GM23248 (cell line): ENCODE results near the gene SLC25A28. TPM values are rescaled to one million over a fixed set of nuclear protein-coding genes. Genes with fewer than 3 reads are reported as not detected.
"Not testable (repeated sequence)": the region's sequence is repeated elsewhere in the genome, so short reads cannot be mapped to it uniquely, and the experiment has no call there.

Experiments used
- DNase-seq: peaks from one replicate; pipeline ENCODE4 v3.0.0-alpha.2; 2015
- H2AFZ ChIP-seq: fragments of 200-600 bp; sonication (generic); 2 replicates; pipeline ENCODE4 v1.6.1; 2016; ENCODE audit warnings: antibody characterized with exemption
- H3F3A ChIP-seq: fragments of 200-600 bp; sonication (generic); 2 replicates; pipeline ENCODE4 v1.6.1; 2016; ENCODE audit warnings: mild to moderate bottlenecking, antibody characterized with exemption, mixed run types; ENCODE audit not compliant: insufficient read depth
- H3K27ac ChIP-seq: fragments of 200-600 bp; sonication (generic); 2 replicates; pipeline ENCODE4 v1.5.1; 2016; ENCODE audit warnings: mild to moderate bottlenecking
- H3K27me3 ChIP-seq: fragments of 200-600 bp; sonication (generic); replicated peaks from 2 replicates; pipeline ENCODE4 v1.6.1; 2016; ENCODE audit warnings: mild to moderate bottlenecking; ENCODE audit not compliant: insufficient read depth
- H3K36me3 ChIP-seq: fragments of 200-600 bp; sonication (generic); 2 replicates; pipeline ENCODE4 v1.6.1; 2016; ENCODE audit warnings: low read depth, mild to moderate bottlenecking
- H3K4me1 ChIP-seq: fragments of 200-600 bp; sonication (generic); 2 replicates; pipeline ENCODE4 v1.6.1; 2016; ENCODE audit warnings: mild to moderate bottlenecking; ENCODE audit not compliant: insufficient read depth
- H3K4me2 ChIP-seq: fragments of 200-600 bp; sonication (generic); one replicate; pipeline ENCODE4 v1.6.1; 2016; ENCODE audit warnings: mild to moderate bottlenecking; ENCODE audit not compliant: unreplicated experiment
- H3K4me3 ChIP-seq: fragments of 200-600 bp; sonication (generic); 2 replicates; pipeline ENCODE4 v1.5.1; 2016; ENCODE audit warnings: mild to moderate bottlenecking
- H3K79me2 ChIP-seq: fragments of 200-600 bp; sonication (generic); 2 replicates; pipeline ENCODE4 v1.6.1; 2016; ENCODE audit warnings: mild to moderate bottlenecking; ENCODE audit not compliant: insufficient read depth
- H3K9ac ChIP-seq: fragments of 200-600 bp; sonication (generic); 2 replicates; pipeline ENCODE4 v1.6.1; 2016; ENCODE audit warnings: mild to moderate bottlenecking
- H3K9me2 ChIP-seq: fragments of 200-600 bp; sonication (generic); 2 replicates; pipeline ENCODE4 v1.6.1; 2016; ENCODE audit warnings: mixed run types, mild to moderate bottlenecking, moderate library complexity; ENCODE audit not compliant: insufficient read depth
- H3K9me3 ChIP-seq: fragments of 200-600 bp; sonication (generic); one replicate; pipeline ENCODE4 v1.6.1; 2017; ENCODE audit warnings: low read depth
- H4K20me1 ChIP-seq: fragments of 200-600 bp; sonication (generic); 2 replicates; pipeline ENCODE4 v1.6.0; 2016; ENCODE audit not compliant: insufficient read depth
- EZH2 ChIP-seq: fragments of 200-600 bp; sonication (generic); IDR thresholded peaks from 2 replicates; pipeline ENCODE4 v1.6.1; 2018; ENCODE audit warnings: antibody characterized with exemption, mild to moderate bottlenecking; ENCODE audit not compliant: insufficient read depth, poor library complexity, severe bottlenecking
- EZH2phosphoT487 ChIP-seq: fragments of 200-600 bp; sonication (generic); IDR thresholded peaks from 2 replicates; pipeline ENCODE4 v1.6.1; 2018; ENCODE audit warnings: antibody characterized with exemption, moderate library complexity, mild to moderate bottlenecking, low read depth; ENCODE audit not compliant: insufficient read depth
- WGBS, 2 experiments: methylation state at CpG; one replicate each; pipeline ENCODE4 v1.1.6; 2015 to 2017; ENCODE audit warnings: low lambda C conversion rate in 2 of 2, low coverage in 1 of 2; ENCODE audit errors: missing lambda C conversion rate in 2 of 2; 5-methylcytosine and 5-hydroxymethylcytosine counted together
- in situ Hi-C: fragments of 300-500 bp; cut with MboI; formaldehyde crosslinking; loops from 2 replicates; pipeline ENCODE4 v1.15.0; 2020
- polyA plus RNA-seq: library from polyadenylated mRNA; unstranded; fragments of >200 nt; fragmentation: Nextera tagmentation; extraction: Ambion mirVana; gene quantifications from 2 replicates; pipeline ENCODE4 v1.2.1, GENCODE V29; 2016
- total RNA-seq: library from RNA; depleted of rRNA; stranded (reverse); fragments of >200 nt; shearing (Covaris generic); gene quantifications from 2 replicates; pipeline ENCODE4 v1.2.3, GENCODE V29; 2014

Gene SLC25A28
- total and polyA plus RNA-seq, 2 experiments from 2014 or later = 12.6 to 22.8 TPM

- Histone ChIP-seq H3K4me2 (no peak overlapping the region), H3F3A (peaks cover 7% of the 10 kb centered on the region), H3K9me3 (no peaks in the 10 kb centered on the region), H3K9me2 (no peaks in the 10 kb centered on the region), H4K20me1 (no peaks in the 10 kb centered on the region), H3K27me3 (no peaks in the 10 kb centered on the region), H3K4me1 (peaks cover 13% of the 10 kb centered on the region), H3K4me3 (no peak overlapping the region), H3K36me3 (no peaks in the 10 kb centered on the region), H3K9ac (peak overlapping the region; percentile 5; the same call in 1 of the 2 replicates), H2AFZ (peak overlapping the region; percentile 34; the same call in 1 of the 2 replicates), H3K27ac (peak overlapping the region; percentile 57), H3K79me2 (no peaks in the 10 kb centered on the region)
- 34 to 38% methylated on average over 2 of the region's 2 CpGs for WGBS, 2 experiments
- TF ChIP-seq EZH2phosphoT487 (no peak), EZH2 (no peak)
- peak; percentile 81 for DNase-seq
- in situ Hi-C loops = loop anchor here (10.0 kb wide), 1 partner anchor 84 kb away; no protein-coding TSS in a partner anchor
Observed at GRCh38 chr10:99630433-99630832, 10.2 kb upstream of the SLC25A28 start.

- DNase-seq = no peak
- Histone ChIP-seq H3K4me2 (no peak overlapping the region), H3K36me3 (no peaks in the 10 kb centered on the region), H3F3A (peaks cover 7% of the 10 kb centered on the region), H4K20me1 (no peaks in the 10 kb centered on the region), H2AFZ (no peak overlapping the region), H3K9ac (no peak overlapping the region), H3K27me3 (no peaks in the 10 kb centered on the region), H3K9me3 (no peaks in the 10 kb centered on the region), H3K4me1 (peaks cover 13% of the 10 kb centered on the region), H3K9me2 (no peaks in the 10 kb centered on the region), H3K27ac (no peak overlapping the region), H3K79me2 (no peaks in the 10 kb centered on the region), H3K4me3 (no peak overlapping the region)
- WGBS, 2 experiments = 65 to 67% methylated on average over 3 of the region's 3 CpGs
- TF ChIP-seq EZH2 = no peak
- no peak for TF ChIP-seq EZH2phosphoT487
- in situ Hi-C loops = no loop called here
Observed at GRCh38 chr10:99629625-99629978, 9.4 kb upstream of the SLC25A28 start.

- no peaks in the 10 kb centered on the region for H3K27me3 ChIP-seq
- no peak overlapping the region for H2AFZ ChIP-seq
- DNase-seq = no peak
- H4K20me1 ChIP-seq = no peaks in the 10 kb centered on the region
- no peak for TF ChIP-seq EZH2phosphoT487
- TF ChIP-seq EZH2 = no peak
- H3K9me2 ChIP-seq = no peaks in the 10 kb centered on the region
- no peaks in the 10 kb centered on the region for H3K9me3 ChIP-seq
- no peak overlapping the region for H3K4me2 ChIP-seq
- H3K4me3 ChIP-seq = no peak overlapping the region
- in situ Hi-C loops = no loop called here
- no peak overlapping the region for H3K9ac ChIP-seq
- no peaks in the 10 kb centered on the region for H3K36me3 ChIP-seq
- H3F3A ChIP-seq = peaks cover 7% of the 10 kb centered on the region
- WGBS, 2 experiments = 94 to 96% methylated on average over 1 of the region's 1 CpG
- peaks cover 13% of the 10 kb centered on the region for H3K4me1 ChIP-seq
- H3K27ac ChIP-seq = no peak overlapping the region
- no peaks in the 10 kb centered on the region for H3K79me2 ChIP-seq
Observed at GRCh38 chr10:99628923-99629624, 8.8 kb upstream of the SLC25A28 start.

- H3K36me3 ChIP-seq, in situ Hi-C loops, H3K79me2 ChIP-seq, H3K9me3 ChIP-seq, H3K9me2 ChIP-seq, H3K4me2 ChIP-seq, H3K4me3 ChIP-seq, H2AFZ ChIP-seq, H3K27ac ChIP-seq, H4K20me1 ChIP-seq, H3K9ac ChIP-seq, H3K27me3 ChIP-seq, H3K4me1 ChIP-seq, DNase-seq: not testable (repeated sequence)
- peaks cover 11% of the 10 kb centered on the region for H3F3A ChIP-seq
- WGBS, 2 experiments = 67% methylated on average over 3 of the region's 3 CpGs
Observed at GRCh38 chr10:99625124-99625523, 4.9 kb upstream of the SLC25A28 start.

- H3K36me3 ChIP-seq = no peaks in the 10 kb centered on the region
- H3K9me2 ChIP-seq = no peaks in the 10 kb centered on the region
- no peaks in the 10 kb centered on the region for H4K20me1 ChIP-seq
- H2AFZ ChIP-seq = no peak overlapping the region
- H3K9ac ChIP-seq = no peak overlapping the region
- no peaks in the 10 kb centered on the region for H3K27me3 ChIP-seq
- no peaks in the 10 kb centered on the region for H3K9me3 ChIP-seq
- no peak overlapping the region for H3K4me3 ChIP-seq
- peaks cover 14% of the 10 kb centered on the region for H3K79me2 ChIP-seq
- in situ Hi-C loops = no loop called here
- no peak for TF ChIP-seq EZH2
- TF ChIP-seq EZH2phosphoT487 = no peak
- H3K4me1 ChIP-seq = peaks cover 7% of the 10 kb centered on the region
- H3F3A ChIP-seq = peaks cover 11% of the 10 kb centered on the region
- DNase-seq = no peak
- H3K4me2 ChIP-seq = no peak overlapping the region
- no peak overlapping the region for H3K27ac ChIP-seq
Observed at GRCh38 chr10:99623919-99624318, 3.7 kb upstream of the SLC25A28 start.
